HG03460 (cell line): Measurements from ENCODE around the gene LPIN3.
A peak's percentile ranks its signal among the peaks of the same experiment; 100 is the strongest.

Experiments used
- ATAC-seq: cut with Tn5 transposase; IDR thresholded peaks from one replicate; pipeline ENCODE4 v1.9.1; 2021; ENCODE audit not compliant: unreplicated experiment

Gene LPIN3

DNA sequence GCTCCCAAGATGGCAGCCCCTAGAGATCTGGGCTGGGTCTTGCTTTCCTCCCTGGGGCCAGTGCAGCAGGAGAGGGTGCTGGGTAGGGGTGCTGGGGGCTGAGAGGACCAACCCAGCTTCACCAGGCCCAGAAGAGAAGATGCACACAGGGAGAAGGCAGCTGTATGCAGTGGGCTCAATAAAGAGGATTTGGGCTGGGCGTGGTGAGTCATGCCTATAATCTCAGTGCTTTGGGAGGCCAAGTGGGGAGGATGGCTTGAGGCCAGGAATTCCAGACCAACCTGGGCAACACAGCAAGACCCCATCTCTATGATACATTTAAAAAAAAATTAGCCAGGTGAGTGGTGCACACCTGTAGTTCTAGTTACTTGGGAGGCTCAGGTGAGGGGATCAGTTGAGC, 51.7 kb downstream of the LPIN3 start:
- no peak for ATAC-seq

DNA sequence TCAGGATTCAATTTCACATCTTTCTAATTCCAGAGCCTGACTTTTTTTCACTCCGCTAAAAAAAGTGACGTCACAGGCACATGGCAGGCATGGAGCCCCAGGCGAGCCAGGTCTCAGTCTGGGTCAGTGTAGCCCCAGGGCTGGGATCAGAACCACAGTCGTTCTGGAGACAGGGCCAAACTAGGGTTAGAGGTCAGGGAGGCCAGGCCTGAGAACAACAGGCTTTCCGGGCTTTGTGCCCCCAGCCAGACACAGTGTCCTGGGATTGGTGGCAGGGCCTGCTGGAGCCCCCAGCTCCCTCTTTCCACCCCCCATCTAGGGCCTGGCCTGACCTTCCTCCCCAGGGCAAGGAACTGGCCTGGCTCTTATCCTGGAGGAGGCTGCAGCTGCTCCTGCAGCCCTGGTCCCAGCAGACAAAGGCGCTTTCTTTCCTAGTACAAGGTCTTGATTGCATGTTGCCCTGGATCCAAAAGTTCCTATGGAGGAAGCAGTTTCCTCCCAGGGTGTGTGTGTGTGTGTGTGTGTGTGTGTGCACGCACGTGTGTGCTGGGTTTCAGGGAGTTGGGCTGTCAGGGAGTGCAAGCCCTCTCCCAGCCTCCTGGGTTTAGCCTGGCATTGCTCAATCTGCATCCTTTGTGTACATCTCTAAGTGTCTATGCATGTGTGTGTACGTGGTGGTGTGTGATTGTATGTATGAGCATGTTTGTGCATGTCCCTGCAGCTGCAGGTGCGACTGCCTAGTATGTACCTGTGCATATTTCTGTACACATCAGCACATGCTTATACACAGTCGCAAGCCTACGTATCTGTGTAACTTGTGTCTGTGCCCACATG, 52.5 kb downstream of the LPIN3 start:
- ATAC-seq: no peak

DNA sequence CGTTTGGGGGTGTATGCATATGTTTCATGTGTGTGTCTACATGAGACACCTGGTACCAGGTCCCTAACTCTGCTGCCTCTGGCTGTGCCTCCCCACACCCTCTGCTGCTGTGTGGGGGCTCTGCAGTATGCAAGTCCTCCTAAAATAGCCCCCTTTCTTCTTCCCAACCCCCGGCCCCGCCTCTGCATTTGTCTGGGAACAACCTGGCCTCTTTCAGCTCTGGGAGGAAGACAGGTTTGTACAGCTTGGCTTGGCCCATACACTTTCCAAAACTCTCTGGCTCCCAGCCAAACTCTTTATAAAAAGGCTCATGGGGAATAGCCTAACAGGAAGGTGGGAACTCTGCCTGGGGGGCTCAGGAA, 53.1 kb downstream of the LPIN3 start:
- no peak for ATAC-seq

DNA sequence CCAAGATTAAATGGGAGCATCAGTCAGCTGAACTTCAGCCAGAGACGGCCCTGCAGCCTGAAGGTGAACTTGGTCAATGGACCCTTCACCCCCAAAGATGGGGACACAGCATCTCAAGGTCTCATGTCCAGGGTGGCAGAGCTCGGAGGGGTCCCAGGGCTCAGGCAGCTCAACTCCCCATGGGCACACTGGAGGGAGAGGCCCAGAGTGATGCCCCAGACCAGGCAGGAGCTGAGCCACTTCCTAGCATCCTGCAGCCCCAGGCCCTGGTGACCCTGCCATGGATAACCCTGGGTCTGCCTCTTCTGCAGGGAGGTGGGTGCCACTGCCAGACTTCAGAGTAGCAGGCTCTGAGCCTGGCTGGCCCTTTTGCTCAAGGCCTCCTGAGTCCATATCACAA, 53.5 kb downstream of the LPIN3 start:
- no peak for ATAC-seq

DNA sequence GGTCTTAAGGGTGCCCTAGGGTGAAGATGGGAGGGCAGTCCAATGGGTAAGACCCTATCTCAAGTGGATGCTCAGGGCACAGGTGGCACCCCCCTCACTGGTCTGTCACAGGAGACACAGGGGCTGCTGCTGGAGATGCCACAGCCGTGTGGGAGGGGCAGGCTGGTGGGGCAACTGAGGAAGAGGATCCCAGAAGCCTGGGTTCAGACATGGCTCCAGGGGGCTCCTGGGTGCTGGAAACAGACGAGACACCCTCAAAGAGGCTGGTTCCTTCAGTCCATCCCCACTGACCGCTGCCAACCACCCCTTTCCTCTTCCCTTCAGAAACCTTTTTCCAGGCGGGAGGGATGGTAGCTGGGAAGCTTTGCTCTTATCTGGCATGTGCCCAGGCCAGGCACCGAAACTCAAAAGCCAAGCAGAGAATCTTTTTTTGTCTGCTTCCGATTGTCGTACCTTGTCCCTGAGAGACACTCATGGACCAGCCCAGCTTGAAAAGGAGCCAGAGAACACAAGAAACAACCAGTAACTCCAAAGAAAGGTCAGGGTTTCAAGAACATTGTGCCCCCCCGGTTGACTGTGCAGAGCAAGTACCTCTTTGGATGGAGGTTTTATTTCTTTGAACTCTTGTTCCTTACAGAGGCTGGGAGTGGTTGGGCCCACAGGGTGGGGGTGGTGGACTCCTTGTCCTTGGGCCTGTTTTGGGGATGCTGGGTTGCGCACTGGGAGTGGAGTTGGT, 54.5 kb downstream of the LPIN3 start:
- ATAC-seq: no peak

DNA sequence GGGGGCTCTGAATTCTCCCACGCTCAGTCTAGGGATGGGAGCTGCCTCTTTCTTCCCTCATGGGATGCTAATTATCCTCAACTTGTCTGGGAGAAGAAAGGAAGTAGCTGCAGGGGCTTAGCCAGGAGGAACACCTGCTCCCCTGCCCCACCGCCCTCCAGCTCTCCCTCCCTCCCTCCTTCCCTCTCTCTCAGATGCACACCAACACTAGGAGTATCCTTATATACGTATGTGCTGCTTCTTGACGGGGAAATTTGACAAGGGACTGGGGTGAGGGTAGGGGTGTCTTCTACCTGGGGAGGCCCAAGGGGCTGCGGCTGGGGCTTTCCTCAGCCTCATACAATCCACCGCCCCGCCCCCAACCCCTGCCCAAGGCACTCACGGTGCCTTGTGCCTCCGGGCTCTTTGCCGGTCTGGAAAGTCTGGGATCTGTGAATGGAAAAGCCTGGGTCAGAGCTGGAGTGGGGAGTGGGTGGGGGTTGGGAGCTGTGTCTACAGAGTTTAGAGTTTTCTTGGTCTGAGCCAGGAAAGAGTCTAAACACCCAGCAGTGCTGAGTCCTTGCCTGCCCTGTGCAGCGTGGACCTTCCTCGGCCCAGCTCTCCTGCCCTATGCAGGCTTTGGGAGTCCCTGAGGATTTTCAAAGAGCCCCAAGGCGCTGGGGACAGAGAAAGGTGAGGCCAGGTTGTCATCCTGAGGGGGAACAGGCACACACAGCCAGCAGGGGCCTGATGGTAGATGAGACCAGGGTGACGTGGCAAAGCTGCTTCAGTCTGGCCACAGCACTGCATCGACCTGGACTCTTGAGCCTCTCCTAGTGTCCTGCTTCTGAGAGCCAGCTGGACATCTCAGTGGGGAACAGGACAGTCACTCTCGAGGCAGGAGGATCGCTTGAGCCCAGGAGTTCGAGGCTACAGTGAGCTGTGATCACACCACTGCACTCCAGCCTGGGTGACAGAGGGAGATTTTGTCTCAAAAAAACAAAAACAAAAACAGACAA, 55.3 kb downstream of the LPIN3 start:
- no peak for ATAC-seq

DNA sequence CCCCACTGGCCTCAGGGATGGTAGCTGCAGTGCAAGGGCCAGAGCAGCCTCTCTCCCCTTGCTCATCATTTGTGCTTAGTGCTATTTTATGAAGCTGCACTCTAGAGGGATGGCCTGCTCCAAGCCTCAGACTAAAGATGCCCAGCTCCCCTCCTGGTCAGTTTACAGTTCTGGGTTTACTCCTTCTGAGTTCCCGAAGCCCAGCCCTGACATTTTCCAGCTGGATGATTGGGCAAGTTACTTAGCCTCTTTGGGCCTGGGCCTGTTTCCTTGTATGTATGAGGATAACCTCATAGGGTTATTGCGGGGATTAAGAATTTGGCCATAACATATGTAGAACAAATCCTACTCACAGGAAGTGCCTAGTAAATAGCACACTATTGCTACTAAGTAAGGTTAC, 57.8 kb downstream of the LPIN3 start:
- ATAC-seq: no peak

DNA sequence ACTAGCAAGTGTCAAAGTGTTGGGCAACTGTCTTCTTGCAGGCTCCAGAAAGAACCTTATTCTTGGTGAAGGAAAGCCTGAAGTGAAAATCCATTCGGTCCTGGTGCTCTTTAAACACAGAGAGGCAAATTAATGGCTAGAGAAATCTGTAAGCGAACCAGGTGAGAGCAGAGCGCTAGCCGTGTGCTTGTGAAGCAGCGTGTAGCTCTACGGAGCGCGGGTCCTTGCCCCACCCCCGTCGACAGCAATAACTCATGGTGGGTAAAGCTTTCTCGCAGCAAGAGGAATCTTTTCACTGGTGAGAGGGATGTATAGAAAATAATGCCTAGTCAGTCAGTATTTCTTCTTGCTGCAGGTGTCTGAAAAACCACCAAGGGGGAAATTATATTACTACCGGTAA, 63.0 kb downstream of the LPIN3 start:
- no peak for ATAC-seq

DNA sequence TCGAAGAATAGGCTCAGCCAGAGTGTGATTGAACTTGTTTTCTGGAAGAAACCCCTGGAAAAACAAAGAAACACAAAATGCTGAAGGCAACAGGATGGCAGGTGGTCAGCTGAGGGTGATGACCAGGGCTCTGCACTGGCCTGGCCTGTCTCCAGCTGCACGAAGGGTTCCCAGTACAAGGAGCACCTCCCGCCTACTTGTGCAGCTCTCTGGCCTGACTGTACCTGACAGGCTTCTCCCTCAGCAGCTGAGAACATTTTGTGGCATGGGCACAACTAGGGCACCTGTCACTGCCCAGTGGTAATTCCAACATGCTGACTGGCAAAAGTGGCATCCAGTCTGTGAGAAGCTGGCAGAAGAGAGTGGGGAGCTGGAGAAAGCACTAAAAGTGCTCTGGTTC, 64.8 kb downstream of the LPIN3 start:
- no peak for ATAC-seq

DNA sequence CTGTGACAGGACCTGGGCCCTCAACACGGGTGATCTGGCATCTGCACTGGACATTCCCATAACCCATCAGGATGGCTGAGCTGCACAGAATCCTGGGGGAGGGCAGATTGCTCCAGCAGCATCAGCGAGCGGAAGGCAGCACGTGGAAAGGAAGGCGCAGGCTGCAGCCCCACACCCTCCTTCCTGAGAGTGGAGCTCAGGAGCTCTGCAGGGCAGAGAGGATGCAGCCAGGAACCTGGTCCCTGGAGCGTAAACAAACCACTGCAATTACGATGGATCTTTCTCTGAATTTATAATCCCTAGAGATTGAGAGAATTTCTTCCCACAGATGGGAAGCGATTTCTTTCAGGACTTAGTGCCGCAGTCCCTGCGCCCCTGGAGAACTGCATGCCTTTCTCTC, 65.7 kb downstream of the LPIN3 start:
- no peak for ATAC-seq

DNA sequence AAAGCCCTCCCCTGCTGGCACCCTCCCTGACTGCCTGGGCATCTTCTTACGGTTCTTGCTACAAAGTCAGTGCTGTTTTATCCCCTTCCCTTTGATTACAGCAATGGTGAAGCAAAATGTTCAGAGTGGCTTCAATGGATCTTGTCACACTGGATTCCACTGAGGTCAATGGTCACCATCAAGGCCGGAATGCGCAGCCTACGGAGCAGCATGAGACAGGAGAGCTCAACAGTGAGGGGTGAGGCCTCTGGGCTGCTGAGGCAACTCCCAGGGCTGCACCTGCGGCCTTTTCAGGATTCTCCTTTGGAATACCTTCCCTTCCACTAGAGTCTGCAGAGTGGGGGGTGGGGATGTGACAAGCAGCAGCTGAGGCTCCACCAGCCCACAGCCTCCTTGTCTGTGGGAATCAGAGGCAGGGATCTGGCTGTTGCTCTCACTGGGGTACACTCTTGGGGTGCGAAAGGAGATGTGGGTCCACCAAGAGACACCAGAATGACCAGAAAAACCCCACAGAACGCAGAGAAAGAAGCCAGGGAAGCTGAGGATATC, 66.3 kb downstream of the LPIN3 start:
- no peak for ATAC-seq

DNA sequence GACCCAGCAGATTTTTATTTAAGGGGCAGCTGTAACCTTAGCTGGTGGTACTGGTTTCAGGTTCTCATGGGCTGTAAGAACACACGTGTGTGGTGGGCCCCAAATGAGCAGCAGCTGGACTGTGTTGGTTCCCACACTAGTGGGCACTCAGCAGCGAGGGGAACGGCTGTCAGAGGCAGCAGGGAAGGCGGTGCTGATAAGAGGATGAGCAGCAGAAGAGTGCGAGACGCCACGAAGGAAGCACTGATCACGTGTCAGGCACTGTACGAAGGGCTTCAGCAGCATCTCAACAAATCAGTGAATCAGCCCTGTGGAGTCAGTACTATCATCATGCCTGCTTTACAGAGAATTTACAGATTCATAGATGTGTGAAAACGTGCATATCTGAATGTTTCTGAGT, 67.0 kb downstream of the LPIN3 start:
- no peak for ATAC-seq

DNA sequence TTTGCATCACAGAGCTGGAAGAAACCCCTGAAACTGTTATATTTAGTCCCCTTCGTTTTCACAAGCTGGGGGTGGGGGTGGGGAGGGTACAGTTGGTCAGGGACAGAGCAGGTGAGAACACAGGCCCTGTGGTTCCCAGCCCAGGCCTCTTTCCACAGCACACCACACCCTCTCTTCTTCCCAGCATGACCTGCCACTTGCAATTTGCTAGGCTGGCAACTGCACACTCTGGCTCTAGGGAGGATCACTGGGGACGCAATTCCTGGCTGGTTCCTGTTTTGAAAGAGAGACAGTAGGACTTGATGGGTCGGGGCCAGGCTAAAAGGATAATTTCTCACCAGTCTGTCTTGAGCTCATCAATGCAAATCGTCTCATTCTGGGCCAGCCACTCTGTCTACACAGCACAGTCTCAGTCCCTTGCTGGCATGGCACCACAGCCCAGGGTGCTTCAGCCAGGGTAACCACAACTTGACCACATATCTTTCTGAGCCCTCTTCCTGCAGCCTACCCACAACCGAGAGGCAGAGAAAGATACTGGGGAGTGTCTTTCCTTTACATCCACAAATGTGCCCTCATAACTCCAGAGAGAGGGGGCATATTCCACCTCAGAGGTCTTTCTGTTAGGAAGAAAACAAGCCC, 67.7 kb downstream of the LPIN3 start:
- peak; percentile 68 for ATAC-seq

DNA sequence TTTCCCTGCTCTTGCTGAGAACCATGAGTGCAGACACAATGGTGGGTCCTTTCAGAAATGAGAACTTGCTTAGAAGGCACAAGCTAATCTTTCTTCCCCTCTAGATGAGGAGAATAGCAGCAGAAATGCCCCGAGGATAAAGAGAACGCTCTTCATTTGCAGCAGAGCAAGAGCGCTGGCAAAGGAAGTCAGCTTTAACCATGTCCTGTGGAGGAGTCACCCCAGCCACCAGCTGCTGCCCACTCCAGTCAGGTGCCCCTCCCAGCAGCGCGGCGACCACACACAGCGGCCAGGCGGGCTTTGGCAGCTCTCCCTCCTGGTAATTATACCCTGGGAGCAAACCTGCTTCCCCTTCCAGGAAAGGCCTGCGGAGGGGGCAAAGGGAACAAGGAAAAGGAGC, 68.4 kb downstream of the LPIN3 start:
- ATAC-seq: no peak
